Measurements from ENCODE around the gene FGGY.

- TF ChIP-seq CTCF (conservative IDR thresholded peaks at IDR 0.05) = no peak
- no peak for TF ChIP-seq EZH2 (IDR thresholded peaks at IDR 0.05; ENCODE audit: low read depth)
Measured at GRCh38 chr1:59672851-59673572, 376.1 kb downstream of the FGGY start.
